Caco-2 (cell line): ENCODE data around the gene HOMER2. TPM values are rescaled to one million over a fixed set of nuclear protein-coding genes. Genes with fewer than 3 reads are reported as not detected.

Experiments used
- BruUV-seq: library from RNA; stranded (reverse); fragments of 400-500 nt; replicated peaks from 2 replicates; lab custom pipeline; 2021; lab: Mats Ljungman, UMichigan
- CTCF ChIA-PET: fragments of 300-600 bp; sonication (Branson Sonifier 250); formaldehyde crosslinking; loops from one replicate; lab custom pipeline; 2022; ENCODE audit warnings: antibody characterized with exemption; lab: Charles Lee
- POLR2A ChIA-PET: fragments of 300-600 bp; sonication (Branson Sonifier 250); formaldehyde crosslinking; loops from one replicate; lab custom pipeline; 2022; ENCODE audit warnings: antibody characterized with exemption; lab: Charles Lee
- DNase-seq, 2 experiments: peaks; one replicate each; pipeline versions ENCODE4 v3.0.0 to v3.0.0-alpha.2; 2020 to 2022
- H3K27me3 ChIP-seq: replicated peaks from 2 replicates; pipeline ENCODE4 v1.6.0; 2011; ENCODE audit warnings: low read length; ENCODE audit not compliant: control insufficient read depth, insufficient read depth
- H3K36me3 ChIP-seq: 2 replicates; pipeline ENCODE4 v1.5.1; 2011; ENCODE audit warnings: low read length; ENCODE audit not compliant: control insufficient read depth, insufficient read depth
- H3K4me1 ChIP-seq: fragments of 250-450 bp; sonication (Bioruptor Pico); 2 replicates; pipeline ENCODE4 v1.5.1; 2020; ENCODE audit warnings: mild to moderate bottlenecking
- H3K4me3 ChIP-seq: 2 replicates; pipeline ENCODE4 v1.5.1; 2011; ENCODE audit warnings: low read depth, mild to moderate bottlenecking, control low read depth, low read length
- H3K9me3 ChIP-seq: fragments of 250-450 bp; sonication (Bioruptor Pico); 2 replicates; pipeline ENCODE4 v1.5.1; 2020; ENCODE audit warnings: mild to moderate bottlenecking, moderate library complexity
- H3K27ac Mint-ChIP-seq: one replicate; pipeline ENCODE4 v1.8.0; 2022; ENCODE audit warnings: mixed read lengths; ENCODE audit not compliant: unreplicated experiment
- H3K27me3 Mint-ChIP-seq: one replicate; pipeline ENCODE4 v1.8.0; 2022; ENCODE audit warnings: mixed read lengths; ENCODE audit not compliant: insufficient read depth, unreplicated experiment
- H3K36me3 Mint-ChIP-seq: one replicate; pipeline ENCODE4 v1.8.0; 2022; ENCODE audit warnings: mild to moderate bottlenecking, mixed read lengths; ENCODE audit not compliant: insufficient read depth, unreplicated experiment
- H3K4me1 Mint-ChIP-seq: one replicate; pipeline ENCODE4 v1.8.0; 2022; ENCODE audit warnings: low read depth, mixed read lengths; ENCODE audit not compliant: unreplicated experiment
- H3K4me3 Mint-ChIP-seq: one replicate; pipeline ENCODE4 v1.8.0; 2022; ENCODE audit warnings: mild to moderate bottlenecking, moderate library complexity, mixed read lengths; ENCODE audit not compliant: unreplicated experiment
- H3K9me3 Mint-ChIP-seq: one replicate; pipeline ENCODE4 v1.8.0; 2022; ENCODE audit warnings: mixed read lengths; ENCODE audit not compliant: unreplicated experiment
- intact Hi-C: fragments of 100-400 bp; cut with micrococcal nuclease; formaldehyde crosslinking; loops from one replicate; pipeline ENCODE4 v1.10.0; 2022; ENCODE audit not compliant: unreplicated experiment
- total RNA-seq: library from RNA; stranded (reverse); gene quantifications from 2 replicates; pipeline ENCODE4 v1.2.3, GENCODE V29; 2022
- TF ChIP-seq, protein P1 (sequence below), 2 experiments: fragments of 200-600 bp in 1 of 2; IDR thresholded peaks; 1 replicate in 1 of 2; 2 replicates in 1 of 2; pipeline versions ENCODE4 v1.5.1 to v1.8.0; 2011 to 2022; ENCODE audit warnings: antibody characterized with exemption in 1 of 2, control low read depth in 1 of 2, inconsistent platforms in 1 of 2, low read depth in 1 of 2, low read length in 1 of 2, mild to moderate bottlenecking in 1 of 2, moderate library complexity in 1 of 2; ENCODE audit not compliant: insufficient read depth in 1 of 2, severe bottlenecking in 1 of 2, unreplicated experiment in 1 of 2

HOMER2 gene
- total RNA-seq, 1 experiment from 2014 or later, result 5.5 TPM

DNA sequence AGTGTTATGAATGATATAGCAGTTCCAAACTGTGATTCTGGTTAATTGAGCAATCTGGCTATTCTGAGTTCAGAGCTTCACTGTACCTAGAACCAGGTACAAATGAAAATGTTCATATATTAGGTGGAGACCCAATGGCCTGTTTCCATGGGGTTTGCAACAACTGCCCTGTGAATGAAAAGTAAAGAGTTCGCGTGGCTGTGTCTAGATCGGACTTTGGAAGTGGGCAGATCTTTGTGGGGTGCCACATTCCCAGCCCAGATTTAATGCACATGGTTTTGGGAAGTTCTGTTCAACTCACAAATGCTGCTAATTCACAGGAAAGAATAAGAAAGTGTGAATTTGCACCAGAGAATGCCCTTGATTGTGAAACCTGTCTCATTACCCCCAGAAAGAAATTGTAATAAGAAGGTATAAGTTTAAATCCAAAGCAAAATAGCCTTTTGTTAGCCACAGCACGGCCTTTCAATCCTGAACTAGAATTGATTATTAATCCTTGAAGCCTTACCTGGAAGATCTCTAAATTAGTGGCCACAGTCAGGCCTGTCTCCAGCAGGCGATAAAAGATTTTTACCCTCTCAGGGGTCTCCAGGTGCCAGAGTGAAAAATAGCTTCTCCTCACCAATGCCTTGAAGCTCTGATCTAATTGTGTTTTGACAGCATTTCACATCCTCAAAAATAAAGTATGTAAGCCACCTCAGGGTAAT, 120.5 kb downstream of the HOMER2 start:
- H3K9me3 Mint-ChIP-seq, result no peaks in the 10 kb centered on the region
- Histone ChIP-seq H3K4me1 (no peaks in the 10 kb centered on the region), H3K4me3 (no peak overlapping the region), H3K36me3 (no peaks in the 10 kb centered on the region; the same call in 1 of the 2 replicates), H3K9me3 (no peaks in the 10 kb centered on the region), H3K27me3 (no peaks in the 10 kb centered on the region)
- no peak for DNase-seq
- intact Hi-C loops, result no loop called here
- POLR2A ChIA-PET, result no interaction called here
- CTCF ChIA-PET, result no interaction called here
- TF ChIP-seq, protein P1, sequence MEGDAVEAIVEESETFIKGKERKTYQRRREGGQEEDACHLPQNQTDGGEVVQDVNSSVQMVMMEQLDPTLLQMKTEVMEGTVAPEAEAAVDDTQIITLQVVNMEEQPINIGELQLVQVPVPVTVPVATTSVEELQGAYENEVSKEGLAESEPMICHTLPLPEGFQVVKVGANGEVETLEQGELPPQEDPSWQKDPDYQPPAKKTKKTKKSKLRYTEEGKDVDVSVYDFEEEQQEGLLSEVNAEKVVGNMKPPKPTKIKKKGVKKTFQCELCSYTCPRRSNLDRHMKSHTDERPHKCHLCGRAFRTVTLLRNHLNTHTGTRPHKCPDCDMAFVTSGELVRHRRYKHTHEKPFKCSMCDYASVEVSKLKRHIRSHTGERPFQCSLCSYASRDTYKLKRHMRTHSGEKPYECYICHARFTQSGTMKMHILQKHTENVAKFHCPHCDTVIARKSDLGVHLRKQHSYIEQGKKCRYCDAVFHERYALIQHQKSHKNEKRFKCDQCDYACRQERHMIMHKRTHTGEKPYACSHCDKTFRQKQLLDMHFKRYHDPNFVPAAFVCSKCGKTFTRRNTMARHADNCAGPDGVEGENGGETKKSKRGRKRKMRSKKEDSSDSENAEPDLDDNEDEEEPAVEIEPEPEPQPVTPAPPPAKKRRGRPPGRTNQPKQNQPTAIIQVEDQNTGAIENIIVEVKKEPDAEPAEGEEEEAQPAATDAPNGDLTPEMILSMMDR (IDR thresholded peaks at IDR 0.05; ENCODE audit: insufficient read depth in 1 of 2, low read depth in 1 of 2, low read length in 1 of 2, severe bottlenecking in 1 of 2, unreplicated experiment in 1 of 2), result no peak
- peaks cover 82% of the 10 kb centered on the region for H3K36me3 Mint-ChIP-seq
- no peak overlapping the region for H3K27ac Mint-ChIP-seq
- no peaks in the 10 kb centered on the region for H3K27me3 Mint-ChIP-seq
- H3K4me3 Mint-ChIP-seq, result no peak overlapping the region
- BruUV-seq, result no TSS peak
- no peaks in the 10 kb centered on the region for H3K4me1 Mint-ChIP-seq

DNA sequence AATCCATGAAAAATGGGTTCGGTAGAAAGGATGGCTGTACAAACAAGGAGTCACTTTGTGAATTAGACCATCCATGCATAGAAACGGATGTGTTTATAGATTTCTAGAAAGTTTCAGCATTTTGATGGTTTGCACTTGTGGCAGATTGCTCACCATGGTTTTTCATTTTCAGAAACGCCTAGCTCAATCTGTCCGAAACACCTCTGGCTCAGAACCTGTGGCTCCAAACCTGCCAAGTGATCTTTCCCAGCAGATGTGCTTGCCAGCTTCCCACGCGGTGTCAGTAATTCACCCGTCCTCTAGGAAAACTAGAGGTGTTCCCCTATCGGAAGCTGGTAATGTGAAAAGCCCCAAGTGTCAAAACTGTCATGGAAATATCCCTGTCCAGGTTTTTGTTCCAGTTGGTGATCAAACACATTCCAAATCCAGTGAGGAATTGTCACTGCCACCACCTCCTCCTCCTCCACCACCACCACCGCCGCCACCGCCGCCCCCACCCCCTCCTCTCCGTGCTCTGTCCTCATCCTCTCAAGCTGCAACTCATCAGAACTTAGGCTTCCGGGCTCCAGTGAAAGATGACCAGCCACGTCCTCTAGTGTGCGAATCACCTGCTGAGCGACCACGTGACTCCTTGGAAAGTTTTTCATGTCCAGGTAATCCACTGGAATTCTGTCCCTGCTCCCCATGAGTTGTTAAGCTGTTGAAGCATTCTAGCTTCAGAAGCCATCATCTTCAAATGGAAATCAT, 121.9 kb downstream of the HOMER2 start:
- CTCF ChIA-PET, result interaction anchor here (0.6 kb wide), 1 partner anchor 208 kb away, joined by 8 read pairs; no protein-coding TSS in a partner anchor
- peaks cover 84% of the 10 kb centered on the region for H3K36me3 Mint-ChIP-seq

DNA sequence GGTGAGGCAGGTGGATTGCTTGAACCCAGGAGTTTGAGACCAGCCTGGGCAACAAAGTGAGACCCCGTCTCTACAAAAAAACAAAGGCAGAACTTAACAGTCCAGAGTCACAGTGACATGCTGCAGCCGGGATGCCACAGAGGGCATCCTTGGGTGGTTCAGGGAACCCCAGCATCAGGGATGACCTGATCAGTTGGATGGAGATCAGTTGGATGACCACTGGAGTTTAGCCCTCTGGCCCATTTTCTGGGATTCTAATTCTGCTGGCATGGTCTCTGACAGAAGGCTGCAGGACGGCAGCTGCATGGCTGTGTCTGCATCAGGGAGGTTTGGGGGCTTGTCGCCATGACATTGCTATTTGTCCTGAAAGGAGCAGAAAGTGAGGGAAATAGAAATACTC, 123.3 kb downstream of the HOMER2 start:
- Mint-ChIP-seq H3K36me3 (peaks cover 78% of the 10 kb centered on the region), H3K27ac (no peak overlapping the region), H3K4me1 (no peaks in the 10 kb centered on the region), H3K4me3 (no peak overlapping the region), H3K27me3 (no peaks in the 10 kb centered on the region), H3K9me3 (no peaks in the 10 kb centered on the region)
- H3K27me3 ChIP-seq, result no peaks in the 10 kb centered on the region
- no peaks in the 10 kb centered on the region for H3K4me1 ChIP-seq
- ChIA-PET POLR2A (no interaction called here), CTCF (no interaction called here)
- intact Hi-C loops, result no loop called here
- H3K36me3 ChIP-seq, result no peaks in the 10 kb centered on the region; the same call in 1 of the 2 replicates
- H3K4me3 ChIP-seq, result no peak overlapping the region
- TF ChIP-seq, protein P1 (IDR thresholded peaks at IDR 0.05; ENCODE audit: insufficient read depth in 1 of 2, low read depth in 1 of 2, low read length in 1 of 2, severe bottlenecking in 1 of 2, unreplicated experiment in 1 of 2), result no peak
- no TSS peak for BruUV-seq
- DNase-seq, result no peak
- no peaks in the 10 kb centered on the region for H3K9me3 ChIP-seq

More for the DNA sequence above, 121.9 kb downstream of the HOMER2 start:
- TF ChIP-seq, protein P1 (IDR thresholded peaks at IDR 0.05; ENCODE audit: insufficient read depth in 1 of 2, low read depth in 1 of 2, low read length in 1 of 2, severe bottlenecking in 1 of 2, unreplicated experiment in 1 of 2), result no peak
- no peak overlapping the region for H3K4me3 Mint-ChIP-seq
- no peaks in the 10 kb centered on the region for H3K4me1 Mint-ChIP-seq
- DNase-seq, result no peak
- intact Hi-C loops, result no loop called here
- H3K36me3 ChIP-seq, result no peaks in the 10 kb centered on the region
- no peak overlapping the region for H3K4me3 ChIP-seq
- no peaks in the 10 kb centered on the region for H3K9me3 ChIP-seq
- BruUV-seq, result no TSS peak
- POLR2A ChIA-PET, result no interaction called here
- H3K4me1 ChIP-seq, result no peaks in the 10 kb centered on the region
- H3K9me3 Mint-ChIP-seq, result no peaks in the 10 kb centered on the region
- H3K27me3 Mint-ChIP-seq, result no peaks in the 10 kb centered on the region
- H3K27me3 ChIP-seq, result no peaks in the 10 kb centered on the region
- H3K27ac Mint-ChIP-seq, result no peak overlapping the region
